Stimulated activated naive CD8-positive, alpha-beta T cell treated with anti-CD3 and anti-CD28 coated beads, Interleukin-15, amount 100 ng/mL, for 72 hours (primary cell): ENCODE results near the gene EPHB2.
A peak's percentile ranks its signal among the peaks of the same experiment; 100 is the strongest.

Experiments used
- ATAC-seq: fragments of 150-1000 bp; cut with Tn5 transposase; 2 replicates; pipeline ENCODE4 v1.10.0; 2021; ENCODE audit warnings: mild to moderate bottlenecking, moderate library complexity
- DNase-seq, 2 donors: peaks; one replicate each; pipeline ENCODE4 v3.0.0; 2021 to 2022
- H3K27ac Mint-ChIP-seq, 2 donors: one replicate each; pipeline ENCODE4 v1.8.0; 2022; ENCODE audit warnings: mild to moderate bottlenecking in 2 of 2, mixed read lengths in 2 of 2, moderate library complexity in 2 of 2
- H3K27me3 Mint-ChIP-seq: one replicate; pipeline ENCODE4 v1.8.0; 2022; ENCODE audit warnings: mixed read lengths
- H3K4me1 Mint-ChIP-seq: one replicate; pipeline ENCODE4 v1.8.0; 2022; ENCODE audit warnings: mild to moderate bottlenecking, mixed read lengths
- H3K4me3 Mint-ChIP-seq, 2 donors: one replicate each; pipeline ENCODE4 v1.8.0; 2022; ENCODE audit warnings: mild to moderate bottlenecking in 2 of 2, mixed read lengths in 2 of 2, moderate library complexity in 1 of 2
- H3K9me3 Mint-ChIP-seq, 2 donors: one replicate each; pipeline ENCODE4 v1.8.0; 2022; ENCODE audit warnings: mixed read lengths in 2 of 2

Gene EPHB2

GRCh38 chr1:22860414-22860800 is 149.8 kb downstream of the EPHB2 start:
- H3K4me1 Mint-ChIP-seq: peaks cover under 1% of the 10 kb centered on the region
- no peak overlapping the region for H3K27ac Mint-ChIP-seq
- H3K27me3 Mint-ChIP-seq: no peaks in the 10 kb centered on the region

GRCh38 chr1:22860883-22861385 is 150.3 kb downstream of the EPHB2 start:
- Mint-ChIP-seq H3K27ac (no peak overlapping the region), H3K4me3 (no peak overlapping the region), H3K27me3 (peaks cover 2% of the 10 kb centered on the region), H3K4me1 (no peaks in the 10 kb centered on the region), H3K9me3 (no peaks in the 10 kb centered on the region)
- ATAC-seq: no peak
- DNase-seq: no peak

More at GRCh38 chr1:22860414-22860800, 149.8 kb downstream of the EPHB2 start:
- no peak overlapping the region for H3K4me3 Mint-ChIP-seq
- DNase-seq: no peak
- ATAC-seq: no peak
- no peaks in the 10 kb centered on the region for H3K9me3 Mint-ChIP-seq

- Mint-ChIP-seq H3K9me3 (no peaks in the 10 kb centered on the region), H3K27ac (no peak overlapping the region), H3K4me3 (no peak overlapping the region), H3K27me3 (peaks cover 9% of the 10 kb centered on the region), H3K4me1 (no peaks in the 10 kb centered on the region)
- no peak for ATAC-seq
- no peak for DNase-seq
Observed at GRCh38 chr1:22861764-22862440, 151.3 kb downstream of the EPHB2 start.

DNA sequence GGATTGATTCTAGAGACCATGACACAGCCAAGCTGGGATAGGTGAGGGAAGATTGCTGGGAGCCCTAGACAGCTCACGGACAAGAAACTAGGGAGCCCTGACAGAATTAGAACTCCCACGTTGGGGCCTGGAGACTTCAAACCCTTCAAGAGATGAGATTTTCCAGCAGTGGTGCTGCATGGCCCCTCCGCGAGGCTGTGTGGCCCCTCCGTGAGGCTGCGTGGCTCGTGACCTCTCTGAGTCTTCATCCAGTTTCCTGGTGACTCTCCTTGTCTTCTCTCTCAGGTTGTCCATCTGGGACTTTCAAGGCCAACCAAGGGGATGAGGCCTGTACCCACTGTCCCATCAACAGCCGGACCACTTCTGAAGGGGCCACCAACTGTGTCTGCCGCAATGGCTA is 152.1 kb downstream of the EPHB2 start:
- no peak for ATAC-seq

DNA sequence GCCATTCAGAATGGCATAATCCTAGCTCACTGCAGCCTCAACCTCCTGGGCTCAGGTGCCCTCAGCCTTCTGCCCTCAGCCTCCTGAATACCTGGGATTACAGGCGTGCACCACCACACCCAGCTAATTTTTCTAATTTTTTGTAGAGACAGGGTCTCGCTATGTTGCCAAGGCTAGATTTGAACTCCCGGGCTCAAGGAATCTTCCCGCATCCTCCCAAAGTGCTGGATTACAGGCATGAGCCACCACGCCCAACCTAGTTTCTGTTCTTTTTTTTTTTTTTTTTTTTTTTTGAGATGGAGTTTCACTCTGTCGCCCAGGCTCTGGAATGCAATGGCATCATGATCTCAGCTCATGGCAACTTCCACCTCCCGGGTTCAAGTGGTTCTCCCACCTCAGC is 153.1 kb downstream of the EPHB2 start:
- DNase-seq (no peak), ATAC-seq (no peak)
- Mint-ChIP-seq H3K27ac (no peak overlapping the region), H3K4me1 (no peaks in the 10 kb centered on the region), H3K4me3 (no peak overlapping the region), H3K27me3 (peaks cover 9% of the 10 kb centered on the region), H3K9me3 (no peaks in the 10 kb centered on the region)

More for the DNA sequence above, 152.1 kb downstream of the EPHB2 start:
- DNase-seq: no peak
- H3K27me3 Mint-ChIP-seq: peaks cover 9% of the 10 kb centered on the region
- no peaks in the 10 kb centered on the region for H3K9me3 Mint-ChIP-seq
- no peak overlapping the region for H3K4me3 Mint-ChIP-seq
- H3K4me1 Mint-ChIP-seq: no peaks in the 10 kb centered on the region
- H3K27ac Mint-ChIP-seq: no peak overlapping the region

- DNase-seq: no peak
- Mint-ChIP-seq H3K27ac (no peak overlapping the region), H3K27me3 (peaks cover 9% of the 10 kb centered on the region), H3K9me3 (no peaks in the 10 kb centered on the region), H3K4me1 (no peaks in the 10 kb centered on the region), H3K4me3 (no peak overlapping the region)
- no peak for ATAC-seq
Observed at GRCh38 chr1:22864886-22865285, 154.2 kb downstream of the EPHB2 start.

DNA sequence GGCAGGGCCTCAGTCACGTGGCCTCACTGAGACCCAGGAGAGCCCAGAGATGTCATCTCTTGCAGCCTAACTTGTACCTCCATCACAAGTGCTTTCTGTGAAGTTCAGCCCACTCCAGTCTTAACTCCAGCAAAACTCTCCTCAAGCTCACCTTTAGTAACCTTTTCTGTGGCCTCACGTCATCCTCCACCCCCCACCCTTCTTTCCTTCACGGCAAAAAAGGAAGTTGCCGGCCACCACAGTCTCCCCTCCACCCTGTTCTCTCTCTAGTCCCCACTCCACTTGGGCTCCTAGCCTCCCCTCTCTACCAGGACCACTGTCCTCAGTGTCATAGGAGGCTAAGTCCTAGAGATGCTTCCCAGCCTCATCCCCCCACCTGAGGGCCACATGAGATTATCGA is 155.1 kb downstream of the EPHB2 start:
- no peak for ATAC-seq
- H3K27me3 Mint-ChIP-seq: peaks cover 9% of the 10 kb centered on the region

GRCh38 chr1:22866868-22867267 is 156.2 kb downstream of the EPHB2 start:
- Mint-ChIP-seq H3K27me3 (peaks cover 9% of the 10 kb centered on the region), H3K27ac (no peak overlapping the region), H3K4me1 (no peaks in the 10 kb centered on the region), H3K4me3 (no peak overlapping the region), H3K9me3 (no peaks in the 10 kb centered on the region)
- ATAC-seq (no peak), DNase-seq (no peak)

More for the DNA sequence above, 155.1 kb downstream of the EPHB2 start:
- H3K9me3 Mint-ChIP-seq: no peaks in the 10 kb centered on the region
- DNase-seq: no peak
- peak overlapping the region in 1 of 2 donors; percentile 7 for H3K27ac Mint-ChIP-seq
- H3K4me1 Mint-ChIP-seq: no peaks in the 10 kb centered on the region
- H3K4me3 Mint-ChIP-seq: no peak overlapping the region

DNA sequence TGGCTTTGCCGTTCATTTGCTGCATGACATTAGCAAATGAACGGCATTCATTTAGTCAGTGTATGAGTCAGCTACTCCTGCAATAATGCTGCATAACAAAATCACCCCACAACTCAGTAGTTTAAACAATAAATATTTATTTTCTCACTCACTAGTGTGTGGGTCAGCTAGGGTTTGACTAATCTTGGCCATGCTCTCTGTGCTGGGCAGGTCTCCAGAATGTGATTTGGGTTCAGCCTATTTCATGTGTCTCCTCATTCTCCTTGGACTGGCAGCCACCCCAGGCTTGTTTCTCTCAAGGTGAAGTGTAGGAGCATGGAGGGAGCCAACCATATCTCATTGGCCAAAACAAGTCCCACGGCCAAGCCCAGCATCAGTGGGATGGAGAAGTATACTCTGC is 157.7 kb downstream of the EPHB2 start:
- Mint-ChIP-seq H3K27me3 (peaks cover 9% of the 10 kb centered on the region), H3K27ac (no peak overlapping the region), H3K4me1 (no peaks in the 10 kb centered on the region), H3K9me3 (no peaks in the 10 kb centered on the region), H3K4me3 (no peak overlapping the region)
- DNase-seq (no peak), ATAC-seq (no peak)

- DNase-seq (no peak), ATAC-seq (no peak)
- Mint-ChIP-seq H3K4me1 (no peaks in the 10 kb centered on the region), H3K27me3 (peaks cover 9% of the 10 kb centered on the region), H3K27ac (no peak overlapping the region), H3K4me3 (no peak overlapping the region), H3K9me3 (no peaks in the 10 kb centered on the region)
Observed at GRCh38 chr1:22869325-22869724, 158.7 kb downstream of the EPHB2 start.

DNA sequence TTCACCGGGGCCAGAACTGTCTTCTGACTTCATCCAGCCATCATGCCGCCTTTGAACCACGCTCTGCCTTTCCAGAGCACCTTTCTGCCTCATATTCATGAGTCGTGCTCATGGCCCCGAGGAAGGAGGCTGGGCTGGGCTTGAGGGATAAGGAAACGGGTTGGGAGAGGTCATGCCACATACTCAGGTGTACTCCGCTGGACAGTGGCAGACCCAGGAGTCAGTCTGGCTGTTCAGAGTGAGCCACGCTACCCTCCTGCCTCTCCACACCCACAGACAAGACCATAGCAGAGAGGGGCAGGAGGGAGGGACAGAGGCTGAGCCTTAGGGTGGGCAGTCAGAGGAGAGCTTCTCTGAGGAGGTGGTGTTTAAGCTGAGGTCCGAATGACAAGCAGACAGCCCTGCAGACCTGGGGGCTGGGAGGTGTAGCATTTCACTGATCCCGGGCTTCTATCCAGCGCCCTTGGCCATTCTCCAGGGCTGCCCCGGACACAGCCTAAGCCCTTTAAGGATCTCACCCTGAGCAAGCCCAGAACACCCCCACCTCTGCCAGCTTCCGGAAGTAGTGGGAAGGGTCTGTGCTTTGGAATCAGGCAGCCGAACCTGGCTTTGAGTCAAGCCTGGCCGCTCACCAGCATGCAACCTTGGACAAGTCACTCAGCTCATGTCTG is 159.7 kb downstream of the EPHB2 start:
- ATAC-seq (no peak), DNase-seq (no peak)
- Mint-ChIP-seq H3K4me1 (no peaks in the 10 kb centered on the region), H3K9me3 (no peaks in the 10 kb centered on the region), H3K27ac (no peak overlapping the region), H3K27me3 (peaks cover 9% of the 10 kb centered on the region), H3K4me3 (no peak overlapping the region)

DNA sequence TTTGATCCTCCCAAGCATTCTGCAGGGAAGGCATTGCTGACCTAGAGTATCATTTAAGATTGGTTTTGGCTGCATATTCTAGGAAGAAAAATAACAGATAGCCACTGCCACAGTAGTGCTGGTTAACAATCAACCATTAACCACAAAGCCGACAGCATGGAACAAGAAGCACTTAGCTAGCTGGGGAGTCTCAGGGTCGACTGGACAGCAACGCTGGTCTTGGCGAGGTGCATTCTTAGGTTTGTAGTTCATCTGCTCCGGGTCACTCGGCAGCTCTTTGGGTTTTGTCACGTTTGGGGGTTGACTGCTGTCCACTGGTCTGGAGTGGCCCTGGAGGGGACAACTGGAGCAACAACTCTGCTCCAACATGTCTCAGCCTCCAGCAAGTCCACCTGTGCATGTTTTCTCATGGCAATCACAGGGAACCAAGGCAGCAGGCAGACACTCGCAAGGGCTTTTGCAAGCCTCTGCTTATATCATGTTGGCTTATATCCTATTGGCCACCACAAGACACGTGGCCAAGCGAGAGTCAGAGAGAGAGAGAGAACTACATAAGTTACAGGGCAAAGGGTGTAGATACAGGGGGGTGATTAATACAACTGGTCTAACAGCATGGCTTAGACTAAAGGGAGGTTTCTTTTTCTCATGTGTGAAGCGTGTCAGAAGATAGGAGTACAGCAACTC is 162.5 kb downstream of the EPHB2 start:
- Mint-ChIP-seq H3K27me3 (no peaks in the 10 kb centered on the region), H3K27ac (no peak overlapping the region), H3K4me1 (no peaks in the 10 kb centered on the region), H3K9me3 (no peaks in the 10 kb centered on the region), H3K4me3 (no peak overlapping the region)
- DNase-seq (no peak), ATAC-seq (no peak)

GRCh38 chr1:22874785-22875184 is 164.1 kb downstream of the EPHB2 start:
- Mint-ChIP-seq H3K27ac (no peak overlapping the region), H3K4me1 (no peaks in the 10 kb centered on the region), H3K9me3 (no peaks in the 10 kb centered on the region), H3K4me3 (no peak overlapping the region), H3K27me3 (no peaks in the 10 kb centered on the region)
- ATAC-seq (no peak), DNase-seq (no peak)

DNA sequence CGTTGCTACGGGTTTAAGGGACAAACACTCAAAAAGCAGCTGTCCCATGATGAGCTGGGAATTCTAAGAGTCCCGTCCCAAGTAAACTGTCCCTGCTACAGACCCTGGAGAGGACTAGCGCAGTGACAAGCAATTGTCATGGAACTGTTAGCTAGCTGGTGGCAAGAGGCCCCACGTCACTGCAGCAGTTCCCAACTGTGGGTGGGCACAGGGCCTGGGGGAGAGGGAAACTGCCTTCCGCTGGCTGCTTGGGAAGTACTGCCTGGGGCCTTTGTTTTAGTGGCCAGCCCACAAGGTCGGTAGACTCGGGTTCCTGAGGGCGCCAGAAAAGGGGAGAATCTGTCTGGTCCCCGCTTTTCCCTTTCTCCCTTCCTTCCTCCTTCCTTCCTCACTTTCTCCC is 164.6 kb downstream of the EPHB2 start:
- no peak for ATAC-seq
- Mint-ChIP-seq H3K4me1 (no peaks in the 10 kb centered on the region), H3K9me3 (no peaks in the 10 kb centered on the region), H3K27ac (no peak overlapping the region), H3K4me3 (no peak overlapping the region), H3K27me3 (no peaks in the 10 kb centered on the region)
- no peak for DNase-seq

GRCh38 chr1:22875841-22876240 is 165.2 kb downstream of the EPHB2 start:
- Mint-ChIP-seq H3K9me3 (no peaks in the 10 kb centered on the region), H3K27ac (no peak overlapping the region), H3K4me1 (no peaks in the 10 kb centered on the region), H3K4me3 (no peak overlapping the region), H3K27me3 (no peaks in the 10 kb centered on the region)
- DNase-seq: no peak
- no peak for ATAC-seq
